ENCODE measurements around the gene STPG4.

GRCh38 chr2:47050021-47050760, 104.9 kb downstream of the STPG4 start:
- TF ChIP-seq CTCF (IDR thresholded peaks at IDR 0.05) (no peak), EP300 (IDR thresholded peaks at IDR 0.05) (no peak), POLR2A (IDR thresholded peaks at IDR 0.05; ENCODE audit: low read depth) (no peak)

All from esophagus muscularis mucosa (tissue), 4 donors.